Measurements from ENCODE around the gene LCE7A.

The LCE7A gene

DNA sequence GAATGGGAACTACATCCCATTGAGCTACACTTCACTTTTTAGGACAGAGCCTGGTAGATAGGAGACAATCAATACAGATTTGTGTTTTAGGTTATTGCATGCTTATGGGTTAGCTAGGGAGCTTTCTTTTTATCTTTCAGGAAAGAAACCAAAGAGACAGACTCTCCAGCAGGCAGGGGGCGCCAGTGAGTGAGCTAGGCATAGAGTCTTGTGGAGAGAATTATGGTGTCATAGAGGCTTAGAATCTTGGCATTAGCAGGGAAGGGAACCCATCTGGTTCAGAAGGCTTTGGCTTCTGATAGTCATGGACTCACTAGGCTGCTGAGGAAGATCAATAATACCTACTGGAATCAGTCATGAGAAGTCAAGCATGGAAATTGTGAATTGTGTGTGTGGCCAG, 18.2 kb downstream of the LCE7A start, which contains the start of gene SMCP:
TSS of gene SMCP (plus strand) at position 281 of the 400 bp plus-strand sequence. CDS start 6,101 bp downstream, outside the sequence.
- TF ChIP-seq, protein P1, sequence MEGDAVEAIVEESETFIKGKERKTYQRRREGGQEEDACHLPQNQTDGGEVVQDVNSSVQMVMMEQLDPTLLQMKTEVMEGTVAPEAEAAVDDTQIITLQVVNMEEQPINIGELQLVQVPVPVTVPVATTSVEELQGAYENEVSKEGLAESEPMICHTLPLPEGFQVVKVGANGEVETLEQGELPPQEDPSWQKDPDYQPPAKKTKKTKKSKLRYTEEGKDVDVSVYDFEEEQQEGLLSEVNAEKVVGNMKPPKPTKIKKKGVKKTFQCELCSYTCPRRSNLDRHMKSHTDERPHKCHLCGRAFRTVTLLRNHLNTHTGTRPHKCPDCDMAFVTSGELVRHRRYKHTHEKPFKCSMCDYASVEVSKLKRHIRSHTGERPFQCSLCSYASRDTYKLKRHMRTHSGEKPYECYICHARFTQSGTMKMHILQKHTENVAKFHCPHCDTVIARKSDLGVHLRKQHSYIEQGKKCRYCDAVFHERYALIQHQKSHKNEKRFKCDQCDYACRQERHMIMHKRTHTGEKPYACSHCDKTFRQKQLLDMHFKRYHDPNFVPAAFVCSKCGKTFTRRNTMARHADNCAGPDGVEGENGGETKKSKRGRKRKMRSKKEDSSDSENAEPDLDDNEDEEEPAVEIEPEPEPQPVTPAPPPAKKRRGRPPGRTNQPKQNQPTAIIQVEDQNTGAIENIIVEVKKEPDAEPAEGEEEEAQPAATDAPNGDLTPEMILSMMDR (IDR thresholded peaks at IDR 0.05; ENCODE audit: control insufficient read depth, extremely low read depth, insufficient read depth): no peak
- H3K4me3 ChIP-seq (ENCODE audit: low read depth, low read length): no peak within 1 kb of the TSS
- DNase-seq (ENCODE audit: low read depth): no peak

DNA sequence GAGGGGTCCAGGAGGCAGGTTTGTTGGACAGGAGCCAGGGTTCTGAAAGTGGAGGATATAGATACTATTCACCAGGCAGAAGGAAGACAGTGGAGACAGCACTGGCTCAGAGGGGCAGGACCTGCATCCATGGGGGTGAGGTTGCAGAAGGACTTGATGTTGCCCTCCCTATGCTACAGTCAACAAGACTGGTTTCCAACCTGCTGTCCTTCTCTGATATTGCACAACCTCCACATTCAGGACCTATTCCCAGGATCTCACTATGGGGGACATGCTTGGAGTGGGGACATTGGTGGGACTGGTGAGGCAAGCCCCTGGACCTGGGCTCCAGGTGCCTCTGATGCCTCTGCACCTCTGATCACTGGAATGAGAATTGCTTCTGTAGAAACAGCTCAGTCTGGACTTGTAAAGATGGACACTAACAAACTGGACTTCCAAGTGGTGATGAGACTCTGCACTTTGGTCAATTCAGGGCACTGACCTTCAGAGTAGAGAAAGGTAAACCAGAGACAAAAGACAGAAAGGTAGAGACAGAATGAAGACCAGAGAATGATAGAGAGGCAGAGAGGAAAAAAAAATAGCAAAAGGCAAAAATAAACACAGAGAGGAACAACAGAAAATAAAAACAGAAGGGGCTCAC, 19.9 kb downstream of the LCE7A start:
- DNase-seq (ENCODE audit: low read depth): no peak
- TF ChIP-seq, protein P1 (IDR thresholded peaks at IDR 0.05; ENCODE audit: control insufficient read depth, extremely low read depth, insufficient read depth): no peak
- H3K4me3 ChIP-seq (ENCODE audit: low read depth, low read length): no peak overlapping the region

DNA sequence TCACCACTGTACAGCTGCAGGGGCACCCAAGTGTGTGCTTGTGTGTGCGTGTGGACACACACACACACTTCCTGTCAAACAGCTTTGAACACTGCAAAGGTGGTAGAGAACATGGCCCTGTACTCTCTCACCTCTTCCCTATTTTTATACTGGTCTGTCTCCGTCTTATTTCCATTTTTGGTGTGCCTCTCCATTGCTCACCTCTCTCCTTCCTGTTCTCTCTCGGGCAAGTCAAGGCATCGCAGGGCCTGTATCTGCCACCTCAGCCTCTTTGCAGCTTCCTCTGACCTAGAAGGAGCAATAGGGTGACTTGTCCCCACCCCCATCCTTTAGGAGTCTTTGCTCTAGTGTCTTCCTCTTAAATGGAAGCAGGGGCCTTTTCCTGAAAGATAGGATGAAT, 20.5 kb downstream of the LCE7A start:
- no peak for DNase-seq (ENCODE audit: low read depth)
- TF ChIP-seq, protein P1 (IDR thresholded peaks at IDR 0.05; ENCODE audit: control insufficient read depth, extremely low read depth, insufficient read depth): no peak
- no peak overlapping the region for H3K4me3 ChIP-seq (ENCODE audit: low read depth, low read length)

DNA sequence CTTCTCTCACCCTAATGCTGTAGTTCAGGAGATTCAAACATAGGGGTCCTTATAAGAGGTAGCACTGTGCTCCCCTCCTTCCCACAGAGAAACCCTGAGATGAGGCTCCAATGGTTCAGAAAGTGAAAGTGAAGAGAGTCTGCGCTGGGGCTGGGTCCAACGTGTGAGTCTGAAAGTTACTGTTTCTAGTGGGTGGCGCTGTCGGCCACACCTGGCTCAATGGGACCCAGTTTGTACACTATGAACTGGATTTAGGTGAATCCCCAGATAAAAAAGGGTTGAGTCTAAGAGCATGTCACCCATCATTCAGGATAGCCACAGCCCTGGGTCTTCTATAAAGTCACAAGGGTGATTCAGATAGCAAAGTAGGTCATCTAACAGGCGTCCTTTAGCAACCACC, 21.1 kb downstream of the LCE7A start:
- TF ChIP-seq, protein P1 (IDR thresholded peaks at IDR 0.05; ENCODE audit: control insufficient read depth, extremely low read depth, insufficient read depth): no peak
- no peak for DNase-seq (ENCODE audit: low read depth)
- H3K4me3 ChIP-seq (ENCODE audit: low read depth, low read length): no peak overlapping the region

DNA sequence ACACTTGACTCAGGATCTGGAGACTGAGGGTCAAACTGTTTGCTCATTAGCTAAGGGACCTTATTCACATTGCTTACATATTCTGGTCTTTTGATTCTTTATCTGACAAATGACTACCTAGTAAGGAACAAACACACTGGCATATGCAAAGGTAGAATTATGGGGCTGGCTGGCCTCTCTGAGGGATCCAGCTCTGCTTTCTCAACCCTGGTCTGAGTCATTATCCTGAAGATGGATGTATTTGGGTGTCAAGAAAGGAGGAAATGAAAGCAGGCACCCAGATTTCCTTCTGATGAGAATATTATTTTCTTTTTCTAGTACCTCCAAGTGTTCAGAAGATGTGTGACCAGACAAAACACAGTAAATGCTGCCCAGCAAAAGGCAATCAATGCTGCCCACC, 24.3 kb downstream of the LCE7A start:
- TF ChIP-seq, protein P1 (IDR thresholded peaks at IDR 0.05; ENCODE audit: control insufficient read depth, extremely low read depth, insufficient read depth): no peak

DNA sequence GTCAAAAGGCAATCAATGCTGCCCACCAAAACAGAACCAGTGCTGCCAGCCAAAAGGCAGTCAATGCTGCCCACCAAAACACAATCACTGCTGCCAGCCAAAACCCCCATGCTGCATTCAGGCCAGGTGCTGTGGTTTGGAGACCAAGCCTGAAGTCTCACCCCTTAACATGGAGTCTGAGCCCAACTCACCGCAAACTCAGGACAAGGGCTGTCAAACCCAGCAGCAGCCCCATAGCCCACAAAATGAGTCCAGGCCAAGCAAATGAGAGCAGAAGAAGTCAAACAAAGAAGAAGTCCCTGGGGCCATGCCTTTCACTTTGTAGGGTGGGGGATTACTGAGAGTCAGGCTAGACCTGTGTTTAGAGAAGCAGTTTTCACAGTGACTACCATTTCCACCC, 24.7 kb downstream of the LCE7A start:
- H3K4me3 ChIP-seq (ENCODE audit: low read depth, low read length): no peak overlapping the region
- DNase-seq (ENCODE audit: low read depth): no peak
- TF ChIP-seq, protein P1 (IDR thresholded peaks at IDR 0.05; ENCODE audit: control insufficient read depth, extremely low read depth, insufficient read depth): no peak

More for the DNA sequence above, 24.3 kb downstream of the LCE7A start:
- H3K4me3 ChIP-seq (ENCODE audit: low read depth, low read length): no peak overlapping the region
- no peak for DNase-seq (ENCODE audit: low read depth)

Data from LNCaP clone FGC (cell line).